ENCODE measurements around the gene SNRK. TPM values are rescaled to one million over a fixed set of nuclear protein-coding genes. Genes with fewer than 3 reads are reported as not detected.

The SNRK gene
- total RNA-seq, 1 experiment from 2014 or later: 12.0 TPM

DNA sequence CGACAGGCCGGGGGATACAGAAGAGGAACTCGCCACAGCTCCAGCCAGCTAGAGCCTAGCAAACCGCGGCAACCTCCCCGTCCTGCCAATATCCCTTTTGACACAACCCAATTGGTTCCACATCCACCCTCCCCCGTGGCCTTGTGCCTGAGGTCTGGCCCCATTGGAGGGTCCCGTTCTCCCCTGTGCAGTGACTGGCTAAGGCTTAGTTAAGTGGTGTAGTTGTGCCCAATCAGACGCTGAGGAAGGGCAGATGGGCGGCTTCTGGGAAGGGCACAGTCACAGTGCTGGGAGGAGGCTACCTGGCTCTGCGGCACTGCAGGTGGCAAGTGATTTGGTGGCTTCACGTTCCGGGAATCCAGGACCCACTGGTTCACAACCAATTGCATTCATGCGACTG is 78.6 kb downstream of the SNRK start:
- Histone ChIP-seq H3K9me3 (ENCODE audit: control insufficient read depth, low read depth, low read length) (no peaks in the 10 kb centered on the region), H2BK5ac (ENCODE audit: insufficient read length, low read length) (no peak overlapping the region), H3K56ac (ENCODE audit: insufficient read length, low read depth, low read length) (no peak overlapping the region), H3K9ac (ENCODE audit: extremely low read depth, insufficient read length, low read length) (no peak overlapping the region), H3K23ac (ENCODE audit: insufficient read length, low read depth, low read length) (no peak overlapping the region), H3K18ac (ENCODE audit: insufficient read length, low read depth, low read length) (no peak overlapping the region), H3K4me1 (ENCODE audit: insufficient read depth, low read length) (peaks cover 4% of the 10 kb centered on the region; the same call in 1 of the 2 replicates), H3K79me2 (ENCODE audit: insufficient read depth, low read length) (no peaks in the 10 kb centered on the region), H3T11ph (ENCODE audit: low read length) (no peak overlapping the region), H2BK12ac (ENCODE audit: insufficient read length, low read depth, low read length) (no peak overlapping the region), H3K4me2 (ENCODE audit: insufficient read depth, insufficient read length, low read length) (no peak overlapping the region), H3K27ac (ENCODE audit: insufficient read length, low read depth, low read length) (no peak overlapping the region), H2BK20ac (ENCODE audit: low read depth, low read length, poor library complexity, severe bottlenecking) (no peak overlapping the region), H3K14ac (ENCODE audit: insufficient read depth, low read length) (no peak overlapping the region; the same call in 1 of the 2 replicates), H2AFZ (ENCODE audit: low read length) (no peak overlapping the region), H4K20me1 (ENCODE audit: control insufficient read depth, insufficient read depth, insufficient read length) (no peaks in the 10 kb centered on the region), H3K79me1 (ENCODE audit: insufficient read depth, low read depth, low read length, poor library complexity, severe bottlenecking) (no peaks in the 10 kb centered on the region), H3K4ac (ENCODE audit: low read depth, low read length) (no peak overlapping the region), H2AK5ac (ENCODE audit: insufficient read length, low read length) (no peak overlapping the region), H4K91ac (ENCODE audit: insufficient read length, low read depth, low read length) (no peak overlapping the region), H3K23me2 (ENCODE audit: insufficient read length, low read depth, low read length, poor library complexity, severe bottlenecking) (no peaks in the 10 kb centered on the region), H4K8ac (replicated peaks; ENCODE audit: insufficient read length, low read depth, low read length) (no peak overlapping the region), H2BK120ac (ENCODE audit: low read depth, low read length, poor library complexity, severe bottlenecking) (no peak overlapping the region), H2BK15ac (ENCODE audit: low read depth, low read length) (no peak overlapping the region), H4K5ac (ENCODE audit: insufficient read length, low read depth, low read length) (no peak overlapping the region), H3K27me3 (ENCODE audit: insufficient read depth, low read length) (no peaks in the 10 kb centered on the region)
- no peaks in the 10 kb centered on the region for H3K9me3 Mint-ChIP-seq
- no CpG with 5 or more reads among the region's 14 CpGs for WGBS (ENCODE audit: extremely low coverage, insufficient read length, low lambda C conversion rate)
- H3K4me1 Mint-ChIP-seq: peaks cover 32 to 36% of the 10 kb centered on the region in 2 experiments
- H3K27me3 Mint-ChIP-seq (ENCODE audit: low read depth): peaks cover 3% of the 10 kb centered on the region
- H3K4me3 Mint-ChIP-seq: no peak overlapping the region
- no peak for DNase-seq
- H3K27ac Mint-ChIP-seq: no peak overlapping the region; a peak in 1 of 7 replicates
- TF ChIP-seq, protein P1, sequence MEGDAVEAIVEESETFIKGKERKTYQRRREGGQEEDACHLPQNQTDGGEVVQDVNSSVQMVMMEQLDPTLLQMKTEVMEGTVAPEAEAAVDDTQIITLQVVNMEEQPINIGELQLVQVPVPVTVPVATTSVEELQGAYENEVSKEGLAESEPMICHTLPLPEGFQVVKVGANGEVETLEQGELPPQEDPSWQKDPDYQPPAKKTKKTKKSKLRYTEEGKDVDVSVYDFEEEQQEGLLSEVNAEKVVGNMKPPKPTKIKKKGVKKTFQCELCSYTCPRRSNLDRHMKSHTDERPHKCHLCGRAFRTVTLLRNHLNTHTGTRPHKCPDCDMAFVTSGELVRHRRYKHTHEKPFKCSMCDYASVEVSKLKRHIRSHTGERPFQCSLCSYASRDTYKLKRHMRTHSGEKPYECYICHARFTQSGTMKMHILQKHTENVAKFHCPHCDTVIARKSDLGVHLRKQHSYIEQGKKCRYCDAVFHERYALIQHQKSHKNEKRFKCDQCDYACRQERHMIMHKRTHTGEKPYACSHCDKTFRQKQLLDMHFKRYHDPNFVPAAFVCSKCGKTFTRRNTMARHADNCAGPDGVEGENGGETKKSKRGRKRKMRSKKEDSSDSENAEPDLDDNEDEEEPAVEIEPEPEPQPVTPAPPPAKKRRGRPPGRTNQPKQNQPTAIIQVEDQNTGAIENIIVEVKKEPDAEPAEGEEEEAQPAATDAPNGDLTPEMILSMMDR (conservative IDR thresholded peaks at IDR 0.05): no peak
- H3K36me3 Mint-ChIP-seq (ENCODE audit: insufficient read depth in 1 of 3, low read depth in 3 of 3): peaks cover 8 to 29% (median 13%) of the 10 kb centered on the region in 3 experiments
